ENCODE measurements around the gene PIK3AP1.
"Not testable (repeated sequence)": the region's sequence is repeated elsewhere in the genome, so short reads cannot be mapped to it uniquely, and the experiment has no call there.

The PIK3AP1 gene

DNA sequence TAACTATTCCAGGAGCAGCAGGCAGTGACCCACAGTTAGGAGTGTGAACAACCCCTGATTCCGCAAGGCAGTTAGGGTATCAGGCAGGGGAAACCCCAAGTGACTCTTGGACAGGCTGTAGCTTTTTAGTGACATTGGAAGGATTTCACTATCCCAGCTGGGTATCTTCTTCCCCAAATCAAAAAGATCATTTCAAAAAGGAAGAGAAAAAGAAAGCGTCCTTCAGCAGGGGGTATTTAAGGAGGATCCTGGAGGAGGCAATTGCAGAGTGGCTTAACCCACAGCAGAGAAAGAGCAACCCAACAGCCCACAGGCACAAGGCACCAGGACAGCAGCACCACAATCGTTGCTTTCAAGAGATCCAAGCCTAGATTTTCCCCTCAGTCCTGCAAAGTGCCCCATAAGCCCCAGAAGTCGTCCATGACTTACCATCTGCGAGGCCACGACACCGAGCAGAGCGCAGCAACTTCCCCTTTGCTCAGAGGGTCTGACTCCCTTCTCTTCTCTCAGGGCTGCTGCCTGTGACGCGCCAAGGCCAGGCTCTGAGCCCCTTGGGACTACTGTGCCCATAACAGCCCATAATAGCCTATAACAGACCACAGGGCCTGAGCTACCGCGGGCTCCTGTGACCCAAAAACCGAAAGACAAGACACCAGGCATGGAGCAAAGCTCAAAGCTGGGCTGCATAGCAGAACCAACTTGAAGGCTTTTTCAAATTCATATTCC is 19.8 kb downstream of the PIK3AP1 start:
- peak; percentile 93 for FAIRE-seq
- no peak for DNase-seq (ENCODE audit: extremely low spot score, insufficient read length, low read depth)

GRCh38 chr10:96699613-96700012 is 20.7 kb downstream of the PIK3AP1 start:
- DNase-seq (ENCODE audit: extremely low spot score, insufficient read length, low read depth) (no peak), FAIRE-seq (peak; percentile 82)

- peak; percentile 71 for FAIRE-seq
- DNase-seq (ENCODE audit: extremely low spot score, insufficient read length, low read depth), result not testable (repeated sequence)
Measured at GRCh38 chr10:96698305-96698704, 22.0 kb downstream of the PIK3AP1 start.

DNA sequence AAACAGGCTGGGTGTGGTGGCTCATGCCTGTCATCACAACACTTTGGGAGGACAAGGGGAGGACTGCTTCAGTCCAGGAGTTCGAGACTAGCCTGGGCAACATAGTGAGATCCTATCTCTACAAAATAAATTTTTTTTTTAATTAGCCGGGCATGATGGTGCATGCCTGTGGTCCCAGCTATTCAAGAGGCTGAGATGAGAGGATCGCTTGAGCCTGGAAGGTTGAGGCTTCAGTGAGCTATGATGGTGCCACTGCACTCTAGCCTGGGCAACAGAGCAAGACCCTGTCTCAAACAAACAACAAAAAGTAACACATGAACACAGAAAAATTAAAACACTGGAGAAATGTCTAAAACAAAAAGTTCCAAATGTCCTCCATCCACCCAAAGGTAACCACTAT is 22.9 kb downstream of the PIK3AP1 start:
- no peak for DNase-seq (ENCODE audit: extremely low spot score, insufficient read length, low read depth)
- peak; percentile 36 for FAIRE-seq

DNA sequence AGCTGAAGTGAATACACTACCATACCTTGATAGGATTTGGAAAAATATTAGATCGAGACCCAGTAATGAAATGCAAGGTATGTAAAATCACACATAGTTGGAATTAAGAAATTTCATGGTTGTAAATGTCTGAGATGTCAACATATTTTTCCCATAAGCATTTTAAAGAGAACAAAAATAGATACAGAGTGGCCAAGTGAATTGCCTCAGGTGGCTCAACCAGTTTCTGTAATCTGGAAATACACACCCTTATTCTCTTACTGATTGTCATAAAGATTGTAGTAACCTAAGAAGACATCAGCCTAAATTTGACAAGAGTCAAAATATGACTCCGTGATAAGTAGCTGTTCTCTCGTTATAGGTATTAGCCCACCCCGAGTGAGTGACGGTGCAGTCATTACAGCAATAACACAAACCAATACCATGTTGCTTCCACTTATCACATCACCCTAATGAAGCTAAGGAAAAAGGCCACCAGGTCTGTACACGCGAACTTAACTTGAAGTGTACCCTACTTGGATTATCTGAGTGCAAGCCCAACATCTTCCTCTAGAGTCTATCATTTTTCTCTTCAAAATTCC is 23.4 kb downstream of the PIK3AP1 start:
- FAIRE-seq (no peak), DNase-seq (ENCODE audit: extremely low spot score, insufficient read length, low read depth) (no peak)

GRCh38 chr10:96695975-96696634 is 24.2 kb downstream of the PIK3AP1 start:
- DNase-seq (ENCODE audit: extremely low spot score, insufficient read length, low read depth) (no peak), FAIRE-seq (no peak)

DNA sequence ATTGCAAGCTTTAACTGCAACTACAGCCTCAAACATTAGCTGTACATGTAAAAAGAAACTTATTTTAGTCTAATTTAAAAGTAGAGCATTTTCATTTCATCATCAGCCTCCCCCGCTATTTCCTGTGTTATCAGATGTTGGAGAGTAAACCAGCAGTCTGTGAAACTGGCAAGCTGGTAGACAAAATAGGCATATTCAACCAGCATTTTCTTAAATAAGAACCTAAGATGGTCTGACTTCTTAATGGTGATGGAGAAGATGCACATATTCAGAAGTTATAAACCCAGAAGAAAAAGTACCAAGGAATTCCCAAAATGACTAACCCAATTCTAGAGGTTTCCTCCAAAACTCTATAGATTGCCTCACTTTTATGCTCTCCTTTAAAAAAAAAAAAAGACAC is 24.9 kb downstream of the PIK3AP1 start:
- FAIRE-seq (peak; percentile 91), DNase-seq (ENCODE audit: extremely low spot score, insufficient read length, low read depth) (no peak)

DNA sequence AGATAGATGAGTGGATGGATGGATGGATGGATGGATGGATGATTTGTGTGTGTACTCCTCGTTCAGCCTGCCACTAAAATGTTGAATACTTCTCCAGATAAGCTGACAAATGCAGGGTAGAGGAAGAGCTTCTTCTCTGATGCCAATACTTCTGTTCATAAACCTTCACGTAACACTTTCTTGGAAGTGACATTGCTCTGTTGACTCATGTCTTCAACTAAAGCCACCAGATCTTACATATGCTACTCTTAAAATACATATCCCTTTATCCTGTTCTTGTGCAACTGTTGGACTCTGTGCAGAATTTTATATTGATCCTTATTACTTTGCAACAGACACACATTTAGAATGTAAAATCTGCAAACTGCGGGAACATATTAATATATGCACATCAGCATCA is 26.9 kb downstream of the PIK3AP1 start:
- no peak for DNase-seq (ENCODE audit: extremely low spot score, insufficient read length, low read depth)
- peak; percentile 49 for FAIRE-seq

DNA sequence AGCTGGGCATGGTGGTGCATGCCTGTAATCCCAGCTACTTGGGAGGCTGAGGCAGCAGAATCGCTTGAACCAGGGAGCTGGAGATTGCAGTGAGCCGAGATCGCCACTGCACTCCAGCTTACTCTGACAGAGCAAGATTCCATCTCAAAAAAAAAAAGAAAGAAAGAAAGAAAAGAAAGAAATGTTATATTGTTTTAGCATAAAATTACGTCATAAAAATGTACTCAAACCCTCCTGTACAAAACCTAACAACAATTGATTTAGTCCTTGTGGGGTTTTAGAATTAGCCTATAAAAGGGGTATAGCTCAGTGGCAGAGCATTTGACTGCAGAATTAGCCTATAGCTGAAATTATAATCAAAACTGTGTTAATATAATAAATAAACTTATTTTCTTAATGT is 27.9 kb downstream of the PIK3AP1 start:
- FAIRE-seq (no peak), DNase-seq (ENCODE audit: extremely low spot score, insufficient read length, low read depth) (no peak)

DNA sequence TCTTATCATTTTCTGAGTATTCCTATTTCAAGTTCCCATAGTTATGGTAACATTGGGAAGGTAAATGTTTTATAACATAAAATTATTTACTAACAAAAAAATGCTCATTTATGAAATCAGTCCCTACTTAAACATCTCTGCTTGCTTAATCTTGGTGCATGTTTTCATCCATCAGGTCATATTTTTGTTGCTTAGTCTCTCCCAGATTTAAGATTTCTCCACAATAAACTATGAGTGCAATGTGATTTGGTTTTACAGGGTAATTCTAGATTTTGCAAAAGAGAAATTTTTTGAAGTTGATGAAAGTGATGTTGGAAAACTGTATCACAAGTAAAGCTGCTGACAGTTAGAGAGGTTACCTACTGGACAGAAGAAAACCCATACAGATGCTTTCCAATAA is 28.6 kb downstream of the PIK3AP1 start:
- DNase-seq (ENCODE audit: extremely low spot score, insufficient read length, low read depth), result no peak
- no peak for FAIRE-seq

GRCh38 chr10:96690755-96691730 is 29.3 kb downstream of the PIK3AP1 start:
- peak; percentile 36 for FAIRE-seq
- no peak for DNase-seq (ENCODE audit: extremely low spot score, insufficient read length, low read depth)

DNA sequence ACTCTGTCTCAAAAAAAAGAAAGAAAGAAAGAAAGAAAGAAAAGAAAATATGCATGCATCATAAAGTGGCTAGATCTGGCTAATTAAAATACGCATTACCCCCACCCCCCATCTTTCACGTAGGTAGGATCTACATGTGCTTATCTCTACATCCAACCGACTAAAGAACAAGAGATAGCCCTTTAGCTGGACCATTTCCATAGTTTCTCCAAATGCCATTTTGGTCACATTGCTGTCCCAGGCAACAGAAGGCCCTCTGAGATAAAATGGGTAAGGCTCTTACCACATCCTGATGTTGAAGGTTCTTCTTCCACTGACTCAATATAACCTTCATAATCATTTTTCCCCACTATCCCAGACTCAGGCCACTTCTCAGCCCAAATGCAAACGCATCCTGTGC is 31.5 kb downstream of the PIK3AP1 start:
- DNase-seq (ENCODE audit: extremely low spot score, insufficient read length, low read depth) (no peak), FAIRE-seq (no peak)

DNA sequence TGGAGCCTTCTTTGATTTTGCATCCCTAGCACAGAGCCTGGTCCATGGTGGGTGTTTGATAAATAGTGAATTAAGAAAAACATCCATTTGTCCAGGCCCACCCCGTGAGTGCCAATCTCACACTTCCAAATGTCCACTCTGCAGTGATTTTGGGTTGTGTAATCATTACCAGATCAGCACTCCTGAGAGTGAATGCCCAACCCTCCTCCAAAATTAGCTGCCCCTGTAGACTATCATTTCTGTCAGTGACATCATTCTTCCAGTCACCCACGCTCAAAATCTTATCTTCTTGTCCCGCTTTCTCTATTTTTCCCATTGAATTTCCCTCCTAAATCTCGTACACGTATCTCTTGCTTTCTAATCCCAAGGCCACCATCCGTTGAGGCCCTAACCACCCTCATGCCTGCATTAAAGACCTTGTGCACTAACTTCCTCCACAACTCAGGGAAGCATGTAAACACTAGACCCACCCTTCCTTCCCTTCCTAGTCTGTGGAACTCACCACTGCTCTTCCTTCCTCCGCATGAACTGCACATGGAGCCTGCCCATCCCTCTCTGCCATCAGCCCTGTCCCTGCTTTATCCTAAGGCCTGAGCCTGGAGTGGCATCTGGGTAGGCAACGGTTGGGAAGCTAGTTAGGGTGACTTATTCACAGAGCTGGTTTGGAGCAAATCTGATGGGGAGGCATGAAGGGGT is 32.8 kb downstream of the PIK3AP1 start:
- FAIRE-seq (peak; percentile 18), DNase-seq (ENCODE audit: extremely low spot score, insufficient read length, low read depth) (no peak)

- FAIRE-seq (no peak), DNase-seq (ENCODE audit: extremely low spot score, insufficient read length, low read depth) (no peak)
Measured at GRCh38 chr10:96686514-96686913, 33.8 kb downstream of the PIK3AP1 start.

GRCh38 chr10:96685306-96685705 is 35.0 kb downstream of the PIK3AP1 start:
- FAIRE-seq, result no peak

DNA sequence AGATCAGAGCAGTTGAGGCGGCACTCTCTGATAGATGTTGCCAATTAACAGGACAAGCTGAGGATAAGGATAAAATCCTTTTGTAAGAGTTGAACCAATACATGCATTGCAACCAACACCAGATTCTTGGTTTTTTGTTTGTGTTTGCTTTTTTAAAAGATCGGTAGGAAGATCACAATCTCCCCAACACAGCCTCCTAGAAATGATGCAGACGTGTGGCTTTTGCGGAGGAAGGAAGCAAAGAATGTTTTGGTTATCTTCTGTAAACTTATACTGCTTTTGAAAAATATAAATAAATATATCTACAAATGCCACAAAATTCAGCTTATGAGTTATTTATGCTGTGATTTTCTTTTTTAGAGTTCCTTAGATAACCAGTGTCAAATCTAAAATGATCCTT is 35.5 kb downstream of the PIK3AP1 start:
- no peak for FAIRE-seq
- no peak for DNase-seq (ENCODE audit: extremely low spot score, insufficient read length, low read depth)

More at GRCh38 chr10:96685306-96685705, 35.0 kb downstream of the PIK3AP1 start:
- DNase-seq (ENCODE audit: extremely low spot score, insufficient read length, low read depth), result no peak

DNA sequence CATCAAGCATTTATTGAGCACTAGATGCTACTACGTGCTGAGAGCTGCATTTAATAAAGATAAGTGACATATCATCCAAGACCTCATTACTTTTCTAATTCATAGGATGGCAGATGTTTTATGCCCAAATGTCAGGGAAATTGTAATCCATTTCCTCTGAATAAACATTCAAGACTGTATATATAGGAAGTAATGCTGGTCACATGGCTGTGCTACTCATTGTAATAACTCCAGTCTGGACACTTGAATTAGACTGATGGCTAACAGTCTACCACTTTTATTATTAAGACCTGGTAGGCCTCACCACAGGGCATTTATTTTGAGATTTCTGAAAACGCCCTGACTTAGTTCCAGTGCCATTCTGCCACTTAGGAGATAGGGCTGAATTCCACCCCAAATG is 36.6 kb downstream of the PIK3AP1 start:
- DNase-seq (ENCODE audit: extremely low spot score, insufficient read length, low read depth) (no peak), FAIRE-seq (no peak)

DNA sequence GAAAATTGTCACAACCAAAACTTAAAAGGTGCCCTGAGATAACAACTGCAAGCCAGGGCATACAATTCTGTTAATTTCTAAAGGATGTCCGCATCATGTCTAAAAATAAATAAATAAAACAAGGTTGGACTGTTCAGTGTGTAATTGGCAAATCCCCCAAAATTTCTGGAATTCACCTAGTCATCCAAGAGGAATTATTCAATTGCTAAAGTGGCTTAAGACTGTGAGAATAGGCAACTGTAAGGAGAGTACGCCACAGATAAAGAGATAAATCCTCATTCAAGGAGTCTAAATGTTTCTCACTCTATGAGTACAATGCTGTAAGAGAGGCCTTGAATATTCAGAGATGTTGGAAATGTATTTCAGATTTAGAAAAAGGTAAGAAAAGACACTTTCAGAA is 37.2 kb downstream of the PIK3AP1 start:
- no peak for DNase-seq (ENCODE audit: extremely low spot score, insufficient read length, low read depth)

GRCh38 chr10:96681524-96681923 is 38.8 kb downstream of the PIK3AP1 start:
- DNase-seq (ENCODE audit: extremely low spot score, insufficient read length, low read depth), result no peak
- FAIRE-seq, result no peak

More for the DNA sequence above, 37.2 kb downstream of the PIK3AP1 start:
- FAIRE-seq, result no peak

- DNase-seq (ENCODE audit: extremely low spot score, insufficient read length, low read depth); FAIRE-seq: not testable (repeated sequence)
Measured at GRCh38 chr10:96680463-96680862, 39.9 kb downstream of the PIK3AP1 start.
